Measurements from ENCODE around the gene CEACAM18.

DNA sequence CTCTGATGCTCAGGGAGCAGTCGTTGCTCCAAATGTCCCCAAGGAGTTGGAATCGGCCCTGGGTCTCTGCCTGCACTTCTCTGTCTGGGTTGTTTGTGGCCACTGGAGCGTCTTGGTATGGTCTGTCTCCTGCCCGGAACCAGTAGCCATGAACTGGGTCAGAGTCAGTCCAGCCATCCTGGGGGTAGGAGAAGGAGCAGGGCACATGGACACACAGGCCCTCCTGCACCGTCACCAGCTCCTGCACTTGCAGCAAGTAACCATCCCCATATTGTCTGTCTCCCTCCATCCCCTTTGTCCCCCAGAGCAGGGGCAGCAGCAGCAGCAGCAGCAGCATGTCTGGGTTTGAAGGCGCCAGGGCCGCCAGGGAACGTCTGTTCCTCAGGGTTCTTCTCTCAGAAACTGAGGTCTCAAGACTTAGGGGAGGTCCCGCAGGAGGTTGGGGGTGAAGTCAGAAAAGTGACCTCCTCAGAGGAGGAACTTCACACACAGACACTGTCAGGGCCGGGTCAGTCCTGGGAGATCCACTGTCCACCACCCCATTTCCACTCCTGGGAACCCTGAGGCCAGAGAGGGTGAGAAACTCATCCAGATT, 20.2 kb upstream of the CEACAM18 start, which contains the start of gene SIGLEC8:
- TF ChIP-seq, protein P1, sequence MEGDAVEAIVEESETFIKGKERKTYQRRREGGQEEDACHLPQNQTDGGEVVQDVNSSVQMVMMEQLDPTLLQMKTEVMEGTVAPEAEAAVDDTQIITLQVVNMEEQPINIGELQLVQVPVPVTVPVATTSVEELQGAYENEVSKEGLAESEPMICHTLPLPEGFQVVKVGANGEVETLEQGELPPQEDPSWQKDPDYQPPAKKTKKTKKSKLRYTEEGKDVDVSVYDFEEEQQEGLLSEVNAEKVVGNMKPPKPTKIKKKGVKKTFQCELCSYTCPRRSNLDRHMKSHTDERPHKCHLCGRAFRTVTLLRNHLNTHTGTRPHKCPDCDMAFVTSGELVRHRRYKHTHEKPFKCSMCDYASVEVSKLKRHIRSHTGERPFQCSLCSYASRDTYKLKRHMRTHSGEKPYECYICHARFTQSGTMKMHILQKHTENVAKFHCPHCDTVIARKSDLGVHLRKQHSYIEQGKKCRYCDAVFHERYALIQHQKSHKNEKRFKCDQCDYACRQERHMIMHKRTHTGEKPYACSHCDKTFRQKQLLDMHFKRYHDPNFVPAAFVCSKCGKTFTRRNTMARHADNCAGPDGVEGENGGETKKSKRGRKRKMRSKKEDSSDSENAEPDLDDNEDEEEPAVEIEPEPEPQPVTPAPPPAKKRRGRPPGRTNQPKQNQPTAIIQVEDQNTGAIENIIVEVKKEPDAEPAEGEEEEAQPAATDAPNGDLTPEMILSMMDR (conservative IDR thresholded peaks at IDR 0.05; ENCODE audit: low read length), result no peak
- no peak for TF ChIP-seq EZH2phosphoT487 (IDR thresholded peaks at IDR 0.05; ENCODE audit: borderline replicate concordance)

Measured in Loucy (cell line).